ENCODE results near the gene SLC29A1.

- TF ChIP-seq CTCF (IDR thresholded peaks at IDR 0.05): no peak
- TF ChIP-seq POLR2AphosphoS5 (IDR thresholded peaks at IDR 0.05): no peak
These were observed 37.3 kb downstream of the SLC29A1 start for GRCh38 chr6:44260451-44261297.

Measured in prostate gland (tissue), 2 donors.